Esophagus squamous epithelium (tissue), 5 donors: ENCODE results near the gene DNAH8. TPM values are rescaled to one million over a fixed set of nuclear protein-coding genes. Genes with fewer than 3 reads are reported as not detected.
"Not testable (repeated sequence)": the region's sequence is repeated elsewhere in the genome, so short reads cannot be mapped to it uniquely, and the experiment has no call there.

ENCODE experiments used
- DNase-seq: peaks from one replicate; lab custom pipeline; 2025; lab: John Stamatoyannopoulos, UW
- H3K27ac ChIP-seq, 4 donors: fragments of 200-600 bp; sonication (generic); one replicate each; pipeline ENCODE4 v1.5.1; 2016 to 2019; ENCODE audit warnings: mild to moderate bottlenecking in 1 of 4
- H3K27me3 ChIP-seq, 4 donors: fragments of 200-600 bp; sonication (generic); 1 replicate in 3 of 4; 2 replicates in 1 of 4; pipeline versions ENCODE4 v1.5.1 to v1.6.0; 2017 to 2021; ENCODE audit warnings: antibody characterized with exemption in 1 of 4
- H3K36me3 ChIP-seq, 3 donors: fragments of 200-600 bp; sonication (generic); one replicate each; pipeline ENCODE4 v1.5.1; 2016 to 2019
- H3K4me1 ChIP-seq, 3 donors: fragments of 200-600 bp; sonication (generic); one replicate each; pipeline ENCODE4 v1.5.1; 2017 to 2019
- H3K4me3 ChIP-seq, 4 donors: fragments of 200-600 bp; sonication (generic); 1 replicate in 3 of 4; 2 replicates in 1 of 4; pipeline ENCODE4 v1.5.1; 2016 to 2019; ENCODE audit warnings: mild to moderate bottlenecking in 2 of 4, moderate library complexity in 1 of 4
- H3K9me3 ChIP-seq, 3 donors: fragments of 200-600 bp; sonication (generic); one replicate each; pipeline ENCODE4 v1.5.1; 2016 to 2019
- CTCF ChIP-seq, 6 experiments: fragments of 450-650 bp in 4 of 6; fragments of 200-600 bp in 2 of 6; sonication (generic) in 2 of 6; IDR thresholded peaks; one replicate each; pipeline ENCODE4 v1.5.1; 2016 to 2019; ENCODE audit warnings: antibody characterized with exemption in 6 of 6, mild to moderate bottlenecking in 4 of 6, moderate library complexity in 4 of 6
- POLR2A ChIP-seq, 4 donors: fragments of 450-650 bp; IDR thresholded peaks; one replicate each; pipeline ENCODE4 v1.6.1; 2017; ENCODE audit warnings: antibody characterized with exemption in 4 of 4, mild to moderate bottlenecking in 4 of 4, moderate library complexity in 3 of 4
- WGBS, 2 donors: methylation state at CpG; one replicate each; pipeline ENCODE4 v1.1.5; 2018; 5-methylcytosine and 5-hydroxymethylcytosine counted together
- intact Hi-C: fragments of 100-400 bp; cut with DNase I; formaldehyde crosslinking; loops from one replicate; pipeline ENCODE4 v1.15.0; 2022
- total RNA-seq, 4 donors: library from RNA; depleted of rRNA; stranded (reverse); fragments of >200 nt; gene quantifications; one replicate each; pipeline ENCODE4 v1.1.0, GENCODE V29; 2016
- donor health status: DM: yes; HTN: yes; CAD: no.

The DNAH8 gene
- total RNA-seq, 4 donors from 2014 or later = under 0.01 to 0.03 TPM; not detected in 2

- Histone ChIP-seq H3K9me3 (no peaks in the 10 kb centered on the region), H3K4me3 (no peak overlapping the region), H3K36me3 (no peaks in the 10 kb centered on the region), H3K27me3 (peaks cover 0 to 22% (median 0%) of the 10 kb centered on the region in 4 donors), H3K4me1 (peaks cover 0 to 26% (median 0%) of the 10 kb centered on the region in 3 donors), H3K27ac (no peak overlapping the region)
- WGBS, 2 donors = 57 to 85% methylated on average over 3 of the region's 3 CpGs
- TF ChIP-seq CTCF (IDR thresholded peaks at IDR 0.05) (no peak), POLR2A (IDR thresholded peaks at IDR 0.05) (no peak)
- no peak for DNase-seq
- intact Hi-C loops = no loop called here
These were observed 79.6 kb downstream of the DNAH8 start for GRCh38 chr6:38794682-38795081.

GRCh38 chr6:38796006-38796405 lies 80.9 kb downstream of the DNAH8 start:
- Histone ChIP-seq H3K36me3 (no peaks in the 10 kb centered on the region), H3K4me1 (peaks cover 0 to 26% (median 0%) of the 10 kb centered on the region in 3 donors), H3K27ac (no peak overlapping the region), H3K4me3 (no peak overlapping the region), H3K9me3 (no peaks in the 10 kb centered on the region), H3K27me3 (peaks cover 0 to 29% (median 0%) of the 10 kb centered on the region in 4 donors)
- WGBS, 2 donors = 56 to 59% methylated on average over 3 of the region's 3 CpGs
- intact Hi-C loops = no loop called here
- TF ChIP-seq CTCF (IDR thresholded peaks at IDR 0.05) (no peak), POLR2A (IDR thresholded peaks at IDR 0.05) (no peak)
- no peak for DNase-seq

DNA sequence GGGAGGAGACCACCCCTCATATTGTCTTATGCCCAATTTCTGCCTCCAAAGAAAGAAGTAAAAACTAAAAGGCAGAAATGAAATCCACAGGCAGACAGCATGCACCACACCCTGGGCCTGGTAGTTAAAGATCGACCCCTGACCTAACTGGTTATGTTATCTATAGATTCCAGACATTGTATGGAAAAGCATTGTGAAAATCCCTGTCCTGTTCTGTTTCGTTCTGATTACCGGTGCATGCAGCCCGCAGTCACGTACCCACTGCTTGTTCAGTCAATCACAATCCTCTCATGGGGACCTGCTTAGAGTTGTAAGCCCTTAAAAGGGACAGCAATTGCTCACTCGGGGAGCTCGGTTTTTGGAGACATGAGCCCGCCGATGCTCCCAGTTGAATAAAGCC lies 81.3 kb downstream of the DNAH8 start:
- H3K27me3 ChIP-seq = peaks cover 0 to 33% (median 0%) of the 10 kb centered on the region in 4 donors
- DNase-seq, H3K9me3 ChIP-seq, H3K36me3 ChIP-seq, H3K4me3 ChIP-seq, intact Hi-C loops, H3K27ac ChIP-seq: not testable (repeated sequence)
- WGBS, 2 donors = 49 to 64% methylated on average over 9 of the region's 9 CpGs
- H3K4me1 ChIP-seq = peaks cover 0 to 26% (median 0%) of the 10 kb centered on the region in 3 donors

DNA sequence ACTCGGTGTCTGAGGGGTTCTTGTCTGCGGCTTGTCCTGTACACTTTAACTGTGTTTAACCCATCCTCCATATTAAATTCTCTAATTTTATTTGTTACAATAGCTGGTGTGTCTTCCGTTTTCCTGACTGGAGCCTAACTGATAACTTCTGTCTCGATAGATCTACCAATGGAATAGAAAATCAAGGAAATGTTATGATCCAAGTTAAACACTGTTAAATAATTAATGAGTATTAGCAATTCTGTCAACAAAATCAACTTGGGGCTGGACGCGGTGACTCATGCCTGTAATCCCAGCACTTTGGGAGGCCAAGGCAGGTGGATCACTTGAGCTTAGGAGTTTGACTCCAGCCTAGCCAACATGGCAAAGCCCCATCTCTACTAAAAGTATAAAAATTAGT lies 81.7 kb downstream of the DNAH8 start:
- no peaks in the 10 kb centered on the region for H3K9me3 ChIP-seq
- H3K27ac ChIP-seq = no peak overlapping the region
- intact Hi-C loops = no loop called here

GRCh38 chr6:38797391-38797790 lies 82.3 kb downstream of the DNAH8 start:
- intact Hi-C loops = no loop called here
- TF ChIP-seq CTCF (IDR thresholded peaks at IDR 0.05) = no peak
- TF ChIP-seq POLR2A (IDR thresholded peaks at IDR 0.05) = no peak
- H3K9me3 ChIP-seq = no peaks in the 10 kb centered on the region
- 43 to 60% methylated on average over 4 of the region's 4 CpGs for WGBS, 2 donors
- peaks cover 0 to 43% (median 0%) of the 10 kb centered on the region in 4 donors for H3K27me3 ChIP-seq
- no peak overlapping the region for H3K4me3 ChIP-seq
- H3K4me1 ChIP-seq = peaks cover 0 to 16% (median 0%) of the 10 kb centered on the region in 3 donors
- DNase-seq = no peak
- H3K36me3 ChIP-seq = no peaks in the 10 kb centered on the region
- H3K27ac ChIP-seq = no peak overlapping the region

More for the DNA sequence above, 81.7 kb downstream of the DNAH8 start:
- WGBS, 2 donors = 42 to 50% methylated on average over 6 of the region's 6 CpGs
- TF ChIP-seq CTCF (IDR thresholded peaks at IDR 0.05) = no peak
- TF ChIP-seq POLR2A (IDR thresholded peaks at IDR 0.05) = no peak
- peaks cover 0 to 21% (median 0%) of the 10 kb centered on the region in 3 donors for H3K4me1 ChIP-seq
- DNase-seq = no peak
- no peaks in the 10 kb centered on the region for H3K36me3 ChIP-seq
- no peak overlapping the region for H3K4me3 ChIP-seq
- peaks cover 0 to 38% (median 0%) of the 10 kb centered on the region in 4 donors for H3K27me3 ChIP-seq
